NCI-H1092 (cell line): ENCODE data around the gene CD81.
A peak's percentile ranks its signal among the peaks of the same experiment; 100 is the strongest.

ENCODE experiments used
- DNase-seq: peaks from one replicate; lab custom pipeline; 2025; lab: John Stamatoyannopoulos, UW

The CD81 gene

GRCh38 chr11:2421996-2422395, 44.9 kb downstream of the CD81 start:
- DNase-seq, result no peak

GRCh38 chr11:2422461-2423156, 45.5 kb downstream of the CD81 start:
- DNase-seq, result no peak

GRCh38 chr11:2423157-2424025, 46.3 kb downstream of the CD81 start:
- DNase-seq, result no peak

- DNase-seq, result no peak
Measured at GRCh38 chr11:2424811-2425495, 47.8 kb downstream of the CD81 start.

GRCh38 chr11:2425506-2425905, 48.4 kb downstream of the CD81 start:
- no peak for DNase-seq

GRCh38 chr11:2426221-2426620, 49.1 kb downstream of the CD81 start:
- DNase-seq, result no peak

GRCh38 chr11:2426826-2427521, 49.9 kb downstream of the CD81 start:
- DNase-seq, result no peak

- DNase-seq, result no peak
Measured at GRCh38 chr11:2427721-2428321, 50.7 kb downstream of the CD81 start.

GRCh38 chr11:2428322-2428795, 51.2 kb downstream of the CD81 start:
- DNase-seq, result peak; percentile 59

GRCh38 chr11:2431395-2431794, 54.3 kb downstream of the CD81 start:
- no peak for DNase-seq

- DNase-seq, result no peak
Measured at GRCh38 chr11:2432171-2432621, 55.1 kb downstream of the CD81 start.

GRCh38 chr11:2432628-2433071, 55.5 kb downstream of the CD81 start:
- DNase-seq, result no peak

GRCh38 chr11:2433106-2433925, 56.2 kb downstream of the CD81 start:
- no peak for DNase-seq

GRCh38 chr11:2434008-2434407, 56.9 kb downstream of the CD81 start:
- DNase-seq, result no peak

GRCh38 chr11:2434506-2435255, 57.6 kb downstream of the CD81 start:
- no peak for DNase-seq

GRCh38 chr11:2435288-2436012, 58.3 kb downstream of the CD81 start:
- no peak for DNase-seq

- no peak for DNase-seq
Measured at GRCh38 chr11:2436013-2436520, 59.0 kb downstream of the CD81 start.

GRCh38 chr11:2436521-2437031, 59.5 kb downstream of the CD81 start:
- DNase-seq, result no peak

GRCh38 chr11:2437516-2437915, 60.4 kb downstream of the CD81 start:
- DNase-seq, result no peak
